H1 (cell line): Measurements from ENCODE around the gene ENTPD8. TPM values are rescaled to one million over a fixed set of nuclear protein-coding genes. Genes with fewer than 3 reads are reported as not detected.

Source experiments
- CTCF ChIA-PET: fragments of 300-600 bp; sonication (Branson Sonifier 250); formaldehyde crosslinking; loops from one replicate; lab custom pipeline; 2021; ENCODE audit not compliant: partially characterized antibody; lab: Charles Lee
- POLR2A ChIA-PET: fragments of 300-600 bp; sonication (Branson Sonifier 250); formaldehyde crosslinking; loops from one replicate; lab custom pipeline; 2021; ENCODE audit warnings: inconsistent platforms; ENCODE audit not compliant: partially characterized antibody; lab: Charles Lee
- DNase-seq, 2 experiments: peaks; one replicate each; pipeline versions ENCODE4 v3.0.0 to v3.0.0-alpha.2; 2010 to 2022; ENCODE audit warnings: low spot score in 2 of 2, low read depth in 1 of 2, mixed read lengths in 1 of 2
- FAIRE-seq: peaks from 2 replicates; lab custom pipeline; 2011; peaks lifted over from hg19 to GRCh38; lab: Jason Lieb, UNC
- H2AFZ ChIP-seq: 2 replicates; pipeline ENCODE4 v1.8.1; 2012; ENCODE audit warnings: low read length, inconsistent platforms
- H2AK5ac ChIP-seq: 2 replicates; pipeline ENCODE4 v1.6.1; 2013; ENCODE audit warnings: low read depth, low read length
- H2BK120ac ChIP-seq: replicated peaks from 2 replicates; pipeline ENCODE3; 2013; ENCODE audit warnings: low read depth, low read length, inconsistent platforms
- H2BK12ac ChIP-seq: 2 replicates; pipeline ENCODE4 v1.6.1; 2013; ENCODE audit warnings: low read depth, low read length
- H2BK15ac ChIP-seq: 2 replicates; pipeline ENCODE4 v1.6.1; 2013; ENCODE audit warnings: low read length
- H2BK20ac ChIP-seq: 2 replicates; pipeline ENCODE4 v1.6.1; 2013; ENCODE audit warnings: low read length
- H2BK5ac ChIP-seq: 2 replicates; pipeline ENCODE4 v1.6.1; 2013; ENCODE audit warnings: low read depth, low read length
- H3K14ac ChIP-seq: 2 replicates; pipeline ENCODE4 v1.6.1; 2013; ENCODE audit warnings: inconsistent platforms; ENCODE audit not compliant: insufficient read length
- H3K18ac ChIP-seq: 2 replicates; pipeline ENCODE4 v1.6.1; 2013; ENCODE audit warnings: low read length; ENCODE audit errors: extremely low read depth
- H3K23ac ChIP-seq: 2 replicates; pipeline ENCODE4 v1.6.1; 2013; ENCODE audit warnings: inconsistent platforms; ENCODE audit not compliant: insufficient read length
- H3K23me2 ChIP-seq: 2 replicates; pipeline ENCODE4 v1.6.1; 2013; ENCODE audit warnings: low read depth, low read length
- H3K27ac ChIP-seq: 2 replicates; pipeline ENCODE4 v1.6.1; 2011; ENCODE audit warnings: low read depth, low read length, inconsistent platforms
- H3K27me3 ChIP-seq, 4 experiments: replicated peaks in 1 of 4; 1 replicate in 1 of 4; 2 replicates in 3 of 4; pipeline versions ENCODE4 v1.6.1 to v1.8.1; 2011 to 2013; ENCODE audit warnings: low read length in 3 of 4, mild to moderate bottlenecking in 3 of 4, inconsistent platforms in 2 of 4, mixed read lengths in 2 of 4, moderate library complexity in 1 of 4; ENCODE audit not compliant: control insufficient read depth in 3 of 4, insufficient read depth in 3 of 4; ENCODE audit errors: extremely low read depth in 1 of 4
- H3K36me3 ChIP-seq, 4 experiments: 2 replicates each; pipeline versions ENCODE4 v1.6.1 to v1.8.1; 2011 to 2013; ENCODE audit warnings: mild to moderate bottlenecking in 4 of 4, low read length in 3 of 4, moderate library complexity in 2 of 4, control low read depth in 1 of 4, inconsistent platforms in 1 of 4; ENCODE audit not compliant: insufficient read depth in 4 of 4, control insufficient read depth in 2 of 4
- H3K4ac ChIP-seq: replicated peaks from 2 replicates; pipeline ENCODE3; 2013; ENCODE audit warnings: low read length, low read depth, mixed read lengths, inconsistent platforms; ENCODE audit not compliant: insufficient read length
- H3K4me1 ChIP-seq, 4 experiments: replicated peaks in 1 of 4; 1 replicate in 1 of 4; 2 replicates in 3 of 4; pipeline versions ENCODE4 v1.6.1 to v1.8.1; 2011 to 2013; ENCODE audit warnings: low read length in 3 of 4, inconsistent platforms in 2 of 4, mixed read lengths in 1 of 4; ENCODE audit not compliant: insufficient read depth in 4 of 4, control insufficient read depth in 3 of 4
- H3K4me2 ChIP-seq, 2 experiments: 2 replicates each; pipeline versions ENCODE4 v1.6.1 to v1.8.1; 2011 to 2013; ENCODE audit warnings: low read depth in 2 of 2, low read length in 2 of 2, control low read depth in 1 of 2, inconsistent platforms in 1 of 2, mild to moderate bottlenecking in 1 of 2; ENCODE audit not compliant: insufficient read depth in 1 of 2
- H3K4me3 ChIP-seq, 4 experiments: fragments of 200-600, 300-600 bp in 1 of 4; sonication (generic), shearing (Covaris generic), sonication (Bioruptor Twin) in 1 of 4; 2 replicates each; pipeline versions ENCODE4 v1.5.1 to v1.8.1; 2011 to 2016; ENCODE audit warnings: low read length in 4 of 4, low read depth in 3 of 4, control low read depth in 2 of 4, inconsistent platforms in 2 of 4, mild to moderate bottlenecking in 2 of 4, mixed read lengths in 1 of 4, moderate library complexity in 1 of 4; ENCODE audit not compliant: insufficient read depth in 2 of 4; ENCODE audit errors: extremely low read depth in 1 of 4
- H3K56ac ChIP-seq: replicated peaks from 2 replicates; pipeline ENCODE3; 2013; ENCODE audit warnings: low read depth, mild to moderate bottlenecking, mixed read lengths, low read length, inconsistent platforms; ENCODE audit not compliant: insufficient read length
- H3K79me1 ChIP-seq: 2 replicates; pipeline ENCODE4 v1.6.1; 2013; ENCODE audit warnings: low read depth, low read length, control low read depth
- H3K79me2 ChIP-seq, 2 experiments: 2 replicates each; pipeline versions ENCODE4 v1.6.1 to v1.8.1; 2012 to 2013; ENCODE audit warnings: low read length in 2 of 2, mild to moderate bottlenecking in 2 of 2, inconsistent platforms in 1 of 2; ENCODE audit not compliant: insufficient read depth in 2 of 2, control insufficient read depth in 1 of 2
- H3K9ac ChIP-seq, 4 experiments: replicated peaks in 1 of 4; 1 replicate in 1 of 4; 2 replicates in 3 of 4; pipeline versions ENCODE4 v1.6.1 to v1.8.1; 2011 to 2013; ENCODE audit warnings: low read depth in 3 of 4, low read length in 3 of 4, control low read depth in 2 of 4, mild to moderate bottlenecking in 2 of 4, moderate library complexity in 2 of 4, inconsistent platforms in 1 of 4; ENCODE audit errors: extremely low read depth in 1 of 4
- H3K9me3 ChIP-seq, 2 experiments: 2 replicates each; pipeline versions ENCODE4 v1.6.1 to v1.8.1; 2012 to 2013; ENCODE audit warnings: mild to moderate bottlenecking in 2 of 2, moderate library complexity in 2 of 2, control low read depth in 1 of 2, inconsistent platforms in 1 of 2, low read depth in 1 of 2, low read length in 1 of 2, mixed read lengths in 1 of 2; ENCODE audit not compliant: insufficient read depth in 2 of 2
- H4K20me1 ChIP-seq, 2 experiments: replicated peaks in 1 of 2; 2 replicates each; pipeline versions ENCODE3 to v1.8.1; 2011 to 2013; ENCODE audit warnings: inconsistent platforms in 2 of 2, low read length in 2 of 2, mild to moderate bottlenecking in 1 of 2; ENCODE audit not compliant: insufficient read depth in 2 of 2, control insufficient read depth in 1 of 2
- H4K5ac ChIP-seq: 2 replicates; pipeline ENCODE4 v1.6.1; 2013; ENCODE audit warnings: low read length, low read depth, mixed read lengths, inconsistent platforms; ENCODE audit not compliant: insufficient read length
- H4K8ac ChIP-seq: 2 replicates; pipeline ENCODE4 v1.8.0; 2013; ENCODE audit warnings: mild to moderate bottlenecking, moderate library complexity, low read length, inconsistent platforms; ENCODE audit not compliant: insufficient read depth; ENCODE audit errors: extremely low read depth
- H4K91ac ChIP-seq: replicated peaks from 2 replicates; pipeline ENCODE3; 2013; ENCODE audit warnings: low read length, mixed read lengths, inconsistent platforms; ENCODE audit not compliant: insufficient read length
- POLR2AphosphoS5 ChIP-seq: IDR thresholded peaks from 2 replicates; pipeline ENCODE4 v1.6.1; 2011; ENCODE audit warnings: low read depth, low read length
- SIN3A ChIP-seq, 2 experiments: IDR thresholded peaks in 1 of 2; conservative IDR thresholded peaks in 1 of 2; 2 replicates each; pipeline ENCODE4 v1.6.1; 2011 to 2012; ENCODE audit warnings: low read length in 2 of 2, improper control_type of control experiment in 1 of 2, low read depth in 1 of 2, mild to moderate bottlenecking in 1 of 2
- SP1 ChIP-seq: IDR thresholded peaks from 2 replicates; pipeline ENCODE4 v1.6.1; 2011; ENCODE audit warnings: low read depth, low read length
- TBP ChIP-seq: IDR thresholded peaks from 2 replicates; pipeline ENCODE4 v1.6.1; 2011; ENCODE audit warnings: low read depth, low read length, improper control_type of control experiment
- TEAD4 ChIP-seq: IDR thresholded peaks from 2 replicates; pipeline ENCODE4 v1.6.1; 2012; ENCODE audit warnings: low read depth, low read length, inconsistent platforms, mixed read lengths
- WGBS, 2 experiments: shearing (Covaris generic) in 1 of 2; methylation state at CpG; one replicate each; pipeline versions ENCODE4 v1.1.6 to v1.1.7; 2013 to 2015; ENCODE audit warnings: low lambda C conversion rate in 2 of 2, mixed read lengths in 2 of 2, inconsistent platforms in 1 of 2, low coverage in 1 of 2, missing lambda C conversion rate in 1 of 2; ENCODE audit not compliant: insufficient replicate concordance in 2 of 2, insufficient coverage in 1 of 2, insufficient read length in 1 of 2; ENCODE audit errors: extremely low coverage in 1 of 2, missing lambda C conversion rate in 1 of 2; 5-methylcytosine and 5-hydroxymethylcytosine counted together
- polyA plus RNA-seq, 7 experiments: library from polyadenylated mRNA; depleted of rRNA in 3 of 7; stranded (reverse) in 5 of 7; unstranded in 2 of 7; fragments of >200 nt in 5 of 7; fragments of 200-250 nt in 2 of 7; gene quantifications; 1 replicate in 5 of 7; 2 replicates in 1 of 7; 4 replicates in 1 of 7; pipeline versions ENCODE4 v1.2.1 to v1.2.3, GENCODE V29; 2011 to 2013; ENCODE audit warnings: missing spikeins in 2 of 7, mixed read lengths in 2 of 7
- total RNA-seq: library from RNA; stranded (reverse); fragmentation: NEBNext Ultra II Directional; extraction: Animal tissue kit (Norgen Biotek cat#: 25700); gene quantifications from 2 replicates; pipeline ENCODE4 v1.2.1, GENCODE V29; 2021

The ENTPD8 gene
- total and polyA plus RNA-seq, 2 of the 8 experiments (the other 6 are each of a cell fraction or from before 2014, with no cell fraction given): 0.48 to 0.51 TPM

DNA sequence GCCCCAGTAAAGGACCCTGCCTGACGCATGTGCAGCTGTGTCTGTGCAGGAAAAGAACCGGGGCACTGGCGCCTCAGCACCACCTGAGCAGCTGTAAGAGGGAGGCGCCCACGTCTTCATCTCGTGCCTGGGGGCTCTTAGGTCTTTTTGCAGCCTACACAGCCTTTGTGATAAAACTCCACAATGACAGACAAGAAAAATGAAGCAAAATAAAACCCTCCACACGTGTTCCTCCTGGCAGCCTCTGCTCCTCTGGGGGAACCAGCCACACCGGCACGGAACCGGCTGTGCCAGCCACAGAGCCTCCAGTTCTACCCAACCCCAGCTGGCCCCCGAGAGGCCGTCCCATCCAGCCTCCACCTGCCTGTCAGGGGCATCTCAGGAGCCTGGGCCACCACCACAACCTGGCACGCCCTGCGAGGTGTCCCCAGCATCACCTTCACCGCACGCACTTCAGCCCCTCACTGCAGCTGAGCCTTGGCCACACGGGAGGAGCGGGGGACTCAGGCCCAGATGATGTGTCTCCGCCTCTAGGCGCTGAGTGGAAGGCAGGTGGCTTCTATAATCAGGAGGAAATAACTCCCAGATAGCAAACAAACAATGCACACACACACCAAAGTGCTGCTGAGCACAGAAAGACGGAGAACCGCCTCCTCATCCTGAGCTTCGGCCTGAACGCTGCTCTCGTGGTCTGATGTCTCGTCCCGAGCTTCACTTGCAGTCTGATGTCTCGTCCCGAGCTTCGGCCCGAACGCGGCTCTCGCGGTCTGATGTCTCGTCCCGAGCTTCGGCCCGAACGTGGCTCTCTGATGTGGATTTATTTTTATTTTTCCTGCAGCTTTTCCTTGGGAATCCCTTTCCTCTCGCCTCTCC is 46.5 kb upstream of the ENTPD8 start:
- FAIRE-seq: no peak
- TF ChIP-seq SP1 (no peak), TBP (no peak), POLR2AphosphoS5 (no peak), SIN3A (conservative IDR thresholded peaks at IDR 0.05 in 1 of 2, IDR thresholded peaks at IDR 0.05 in 1 of 2; ENCODE audit: low read depth in 1 of 2, low read length in 2 of 2) (no peak), TEAD4 (no peak)

More for the DNA sequence above, 46.5 kb upstream of the ENTPD8 start:
- Histone ChIP-seq H2AFZ (no peak overlapping the region), H3K23me2 (no peaks in the 10 kb centered on the region), H2BK15ac (no peak overlapping the region), H3K79me1 (no peaks in the 10 kb centered on the region), H2BK12ac (no peak overlapping the region), H3K27me3 (no peaks in the 10 kb centered on the region; a peak in 1 of 7 replicates), H4K5ac (no peak overlapping the region), H3K4me1 (no peaks in the 10 kb centered on the region), H3K14ac (no peak overlapping the region), H3K4me2 (no peak overlapping the region), H3K23ac (no peak overlapping the region), H3K56ac (no peak overlapping the region), H2BK120ac (no peak overlapping the region), H4K20me1 (peaks cover 0 to 3% of the 10 kb centered on the region in 2 experiments), H3K4ac (peak overlapping the region; percentile 67), H3K4me3 (no peak overlapping the region), H3K9me3 (no peaks in the 10 kb centered on the region), H4K91ac (no peak overlapping the region), H4K8ac (no peak overlapping the region), H3K27ac (no peak overlapping the region), H2BK20ac (no peak overlapping the region), H3K9ac (no peak overlapping the region; a peak in 2 of 7 replicates), H3K36me3 (no peaks in the 10 kb centered on the region), H3K79me2 (no peaks in the 10 kb centered on the region), H2BK5ac (no peak overlapping the region), H3K18ac (no peak overlapping the region), H2AK5ac (no peak overlapping the region)
- WGBS, 2 experiments: 94% methylated on average over 41 of the region's 41 CpGs; no CpG with 5 or more reads in 1 of the 2 experiments
- ChIA-PET CTCF (interaction anchor here (0.9 to 1.4 kb wide), 4 partner anchors 12 to 31 kb away, joined by 3 to 7 read pairs (median 3); no protein-coding TSS in a partner anchor), POLR2A (interaction anchor here (1.6 kb wide), 1 partner anchor 9 kb away, joined by 3 read pairs; no protein-coding TSS in a partner anchor)
- DNase-seq: no peak
